NCI-H2227 (cell line): ENCODE measurements around the gene SRGAP2C.
A peak's percentile ranks its signal among the peaks of the same experiment; 100 is the strongest.
"Not testable (repeated sequence)": the region's sequence is repeated elsewhere in the genome, so short reads cannot be mapped to it uniquely, and the experiment has no call there.

Source experiments
- DNase-seq: peaks from one replicate; lab custom pipeline; 2025; ENCODE audit not compliant: unreplicated experiment; lab: John Stamatoyannopoulos, UW

Gene SRGAP2C

DNA sequence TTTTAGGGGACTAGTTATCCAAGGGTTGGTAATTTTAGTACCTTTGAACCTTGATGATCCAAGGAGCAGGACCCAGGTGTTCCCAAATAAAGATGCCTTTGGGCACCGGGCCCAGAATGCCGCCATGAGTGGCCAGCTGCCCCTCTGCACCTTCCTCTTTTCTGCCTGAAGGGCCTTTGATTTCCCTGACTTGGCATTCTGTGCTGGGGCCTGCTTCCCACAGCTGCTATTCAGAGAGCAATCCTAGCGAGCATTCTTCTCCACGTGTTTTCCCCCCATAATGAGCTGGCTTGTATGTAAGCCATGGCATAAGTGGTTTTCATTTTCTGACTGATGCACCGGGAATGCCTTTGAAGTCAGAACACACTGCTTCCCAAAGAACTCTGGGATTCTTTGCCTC is 184.1 kb downstream of the SRGAP2C start:
- DNase-seq, result not testable (repeated sequence)

DNA sequence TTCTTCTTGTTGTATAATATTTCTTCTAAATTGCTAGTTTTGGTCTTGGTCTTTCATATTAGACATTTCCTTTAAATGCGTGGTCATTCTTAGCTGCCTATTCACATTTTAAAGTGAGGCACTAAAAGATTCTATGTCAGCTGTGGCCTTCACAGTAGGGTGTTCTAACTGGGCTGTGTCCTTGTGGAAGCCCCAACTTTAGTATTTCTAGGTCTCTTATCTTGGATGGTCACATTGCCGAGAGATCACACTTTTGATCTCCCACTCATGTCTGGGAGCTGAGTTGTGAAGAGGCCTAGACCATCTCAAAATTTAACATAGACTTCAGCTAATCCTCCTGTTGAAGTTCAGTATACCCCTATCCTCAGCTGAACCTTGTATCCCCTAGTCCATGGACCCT is 185.2 kb downstream of the SRGAP2C start:
- DNase-seq, result not testable (repeated sequence)

DNA sequence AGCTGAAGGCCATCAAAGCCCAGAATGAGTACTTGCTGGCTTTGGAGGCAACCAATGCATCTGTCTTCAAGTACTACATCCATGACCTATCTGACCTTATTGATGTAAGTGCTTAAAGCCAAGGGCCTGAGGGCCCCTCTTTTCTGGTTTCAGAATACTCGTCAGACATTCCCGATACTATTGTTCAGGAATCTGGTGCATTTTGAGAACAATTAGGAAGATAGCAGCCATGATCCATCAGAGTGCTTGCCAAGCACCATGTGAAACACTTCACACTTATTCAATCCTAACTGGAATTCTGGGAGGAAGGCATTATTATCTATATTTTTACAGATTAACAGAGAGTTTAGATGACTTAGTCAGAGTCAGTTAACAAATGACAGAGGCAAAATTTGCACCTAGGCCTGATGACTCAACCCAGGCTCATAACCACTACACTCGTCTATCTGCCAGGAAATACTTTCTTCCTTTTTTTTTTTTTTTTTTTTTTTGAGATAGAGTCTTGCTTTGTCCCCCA is 190.1 kb downstream of the SRGAP2C start:
- not testable (repeated sequence) for DNase-seq

- not testable (repeated sequence) for DNase-seq
Measured at GRCh38 chr1:121376986-121377385, 192.2 kb downstream of the SRGAP2C start.

GRCh38 chr1:121378757-121379156 is 194.0 kb downstream of the SRGAP2C start:
- not testable (repeated sequence) for DNase-seq

DNA sequence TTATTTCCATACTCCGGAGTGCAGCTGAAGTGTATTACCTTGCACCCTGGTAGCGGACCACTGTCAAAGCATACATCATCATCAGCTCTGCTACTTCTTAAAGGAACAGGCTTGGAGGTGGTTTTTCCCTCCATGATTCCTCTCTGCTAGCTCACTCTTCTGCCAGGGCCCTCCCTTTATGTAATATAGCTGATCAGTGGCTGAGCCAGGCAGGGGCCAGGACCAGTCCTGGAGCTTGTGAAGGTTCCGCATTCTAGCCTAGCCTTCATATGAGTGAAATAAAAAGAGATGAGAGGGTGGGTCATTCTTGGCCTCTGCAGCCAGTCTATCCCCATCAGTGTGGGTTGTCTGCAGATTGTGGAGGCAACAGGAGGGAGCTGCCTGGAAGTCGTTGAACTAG is 200.0 kb downstream of the SRGAP2C start:
- not testable (repeated sequence) for DNase-seq

DNA sequence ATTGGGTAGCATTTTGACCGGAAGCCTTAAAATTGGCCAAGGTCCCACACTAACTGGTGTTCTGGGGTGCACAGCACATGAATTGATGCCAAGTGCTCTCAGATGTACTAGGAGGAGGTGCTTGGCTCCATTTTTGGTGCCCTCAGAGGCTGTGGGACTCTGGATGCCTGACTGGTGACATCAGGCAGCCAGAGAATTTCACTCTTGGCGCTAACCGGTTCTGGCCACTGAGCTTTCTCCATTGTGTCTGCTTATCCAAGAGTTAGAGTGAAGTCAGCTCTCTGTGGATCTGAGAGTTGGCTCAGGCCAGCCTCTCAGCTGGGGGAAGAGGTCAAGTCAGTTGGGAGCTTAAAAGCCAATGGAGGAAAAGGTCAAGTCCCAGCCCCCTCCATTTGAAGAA is 200.4 kb downstream of the SRGAP2C start:
- DNase-seq, result not testable (repeated sequence)

- not testable (repeated sequence) for DNase-seq
Measured at GRCh38 chr1:121385563-121386288, 201.0 kb downstream of the SRGAP2C start.

GRCh38 chr1:121386319-121386948 is 201.7 kb downstream of the SRGAP2C start:
- not testable (repeated sequence) for DNase-seq

DNA sequence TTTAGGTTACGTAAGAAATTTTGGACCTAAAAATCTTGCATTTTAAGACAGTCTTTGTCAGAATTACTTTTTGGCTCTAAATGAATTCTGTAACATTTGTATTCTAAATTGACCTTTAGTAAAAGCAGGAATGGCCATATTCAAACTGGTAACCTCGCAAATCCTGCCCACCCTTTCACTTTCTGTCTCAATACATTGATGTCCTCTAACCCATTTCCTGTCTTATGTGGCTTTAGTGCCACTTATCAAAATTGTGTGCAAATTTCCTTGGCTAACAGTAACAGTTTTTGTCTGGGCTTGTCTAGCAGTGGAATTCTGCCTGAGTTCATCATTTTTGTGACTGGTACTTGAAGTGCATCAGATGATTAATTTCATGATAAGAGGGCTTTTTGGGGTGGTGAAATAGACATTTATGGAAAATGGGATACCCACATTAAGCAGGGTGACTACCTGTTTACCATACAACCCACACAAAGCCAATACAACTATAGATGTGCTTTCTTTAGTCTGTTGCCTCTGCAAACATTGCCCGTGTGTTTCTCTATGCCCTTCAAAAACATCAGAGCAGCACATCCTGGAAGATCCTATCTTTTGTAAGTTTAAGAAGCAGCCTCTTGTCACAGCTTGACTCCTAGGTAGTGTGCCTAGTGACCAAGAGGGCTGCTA is 205.3 kb downstream of the SRGAP2C start:
- DNase-seq, result not testable (repeated sequence)

- DNase-seq, result not testable (repeated sequence)
Measured at GRCh38 chr1:121392130-121392529, 207.4 kb downstream of the SRGAP2C start.

GRCh38 chr1:121395718-121396201 is 211.0 kb downstream of the SRGAP2C start:
- peak; percentile 21 for DNase-seq

DNA sequence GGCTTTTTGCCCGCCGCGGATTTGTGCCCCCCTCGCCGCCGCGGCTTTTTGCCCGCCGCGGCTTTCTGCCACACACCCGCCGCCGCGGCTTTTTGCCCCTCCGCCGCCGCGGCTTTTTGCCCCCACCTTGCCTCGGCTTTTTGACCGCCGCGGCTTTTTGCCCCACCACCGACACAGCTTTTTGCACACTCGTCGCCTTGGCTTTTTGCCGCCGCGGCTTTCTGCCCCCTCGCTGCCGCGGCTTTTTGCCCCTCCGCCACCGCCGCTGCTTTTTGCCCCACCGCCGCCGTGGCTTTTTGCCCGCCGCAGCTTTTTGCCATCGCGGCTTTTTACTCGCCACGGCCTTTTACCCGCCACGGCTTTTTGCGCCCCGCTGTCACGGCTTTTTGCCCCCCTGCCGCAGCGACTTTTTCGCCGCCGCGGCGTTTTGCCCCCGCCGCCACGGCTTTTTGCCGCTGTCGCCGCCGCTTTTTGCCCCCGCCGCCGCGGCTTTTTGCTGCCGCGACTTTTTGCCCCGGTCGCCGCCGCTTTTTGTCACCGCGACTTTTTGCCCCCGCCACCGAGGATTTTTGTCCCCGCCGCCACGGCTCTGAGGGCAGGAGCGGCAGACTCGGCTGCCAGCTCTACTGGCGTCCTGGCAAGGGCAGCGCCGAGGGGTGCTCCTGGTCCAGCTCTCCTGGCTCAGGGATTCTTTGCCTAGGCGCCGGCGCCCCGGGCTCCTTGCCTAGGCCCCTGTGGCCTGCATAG is 211.7 kb downstream of the SRGAP2C start:
- DNase-seq, result not testable (repeated sequence)

DNA sequence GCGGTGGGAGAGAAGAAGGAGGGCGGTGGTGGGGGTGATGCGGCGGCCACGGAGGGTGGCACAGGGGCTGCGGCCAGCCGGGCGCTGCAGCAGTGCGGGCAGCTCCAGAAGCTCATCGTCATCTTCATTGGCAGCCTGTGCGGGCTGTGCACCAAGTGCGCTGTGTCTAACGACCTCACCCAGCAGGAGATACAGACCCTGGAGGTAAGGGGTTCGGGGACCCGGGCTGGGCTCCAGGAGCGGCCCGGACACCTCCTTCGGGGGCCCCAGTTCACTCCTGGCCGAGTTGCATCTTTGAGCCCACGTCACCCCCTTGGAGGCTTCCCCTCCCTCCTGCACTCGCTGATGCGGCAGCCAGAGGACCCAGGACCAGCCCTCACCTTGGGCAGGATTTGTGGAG is 212.3 kb downstream of the SRGAP2C start:
- DNase-seq, result not testable (repeated sequence)

GRCh38 chr1:121399193-121399592 is 214.4 kb downstream of the SRGAP2C start:
- DNase-seq, result not testable (repeated sequence)

GRCh38 chr1:121400108-121400507 is 215.3 kb downstream of the SRGAP2C start:
- DNase-seq, result not testable (repeated sequence)

DNA sequence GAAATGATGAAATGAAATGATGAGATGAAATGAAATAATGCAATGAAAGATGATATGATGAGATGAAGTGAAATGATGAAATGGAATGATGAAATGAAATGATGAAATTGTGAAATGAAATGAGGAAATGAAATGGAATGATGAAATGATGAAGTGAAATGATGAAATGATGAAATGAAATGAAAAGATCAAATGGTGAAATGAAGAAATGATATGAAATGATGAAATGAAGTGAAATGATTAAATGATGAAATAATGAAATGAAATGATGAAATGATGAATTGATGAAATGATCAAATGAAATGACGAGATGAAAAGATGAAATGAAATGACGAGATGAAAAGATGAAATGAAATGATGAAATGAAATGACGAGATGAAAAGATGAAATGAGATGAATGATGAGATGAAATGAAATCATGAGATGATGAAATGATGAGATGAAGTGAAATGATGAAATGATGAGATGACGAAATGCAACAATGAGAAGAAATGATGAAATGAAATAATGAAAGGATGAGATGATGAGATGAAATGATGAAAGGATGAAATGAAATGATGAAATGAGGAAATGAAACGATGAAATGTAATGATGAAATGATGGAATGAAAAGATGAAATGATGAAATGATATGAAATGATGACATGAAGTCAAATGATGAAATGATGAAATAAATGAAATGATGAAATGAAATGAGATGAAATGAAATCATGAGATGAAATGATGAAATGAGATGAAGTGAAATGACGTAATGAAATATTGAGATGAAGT is 216.0 kb downstream of the SRGAP2C start:
- DNase-seq, result not testable (repeated sequence)

DNA sequence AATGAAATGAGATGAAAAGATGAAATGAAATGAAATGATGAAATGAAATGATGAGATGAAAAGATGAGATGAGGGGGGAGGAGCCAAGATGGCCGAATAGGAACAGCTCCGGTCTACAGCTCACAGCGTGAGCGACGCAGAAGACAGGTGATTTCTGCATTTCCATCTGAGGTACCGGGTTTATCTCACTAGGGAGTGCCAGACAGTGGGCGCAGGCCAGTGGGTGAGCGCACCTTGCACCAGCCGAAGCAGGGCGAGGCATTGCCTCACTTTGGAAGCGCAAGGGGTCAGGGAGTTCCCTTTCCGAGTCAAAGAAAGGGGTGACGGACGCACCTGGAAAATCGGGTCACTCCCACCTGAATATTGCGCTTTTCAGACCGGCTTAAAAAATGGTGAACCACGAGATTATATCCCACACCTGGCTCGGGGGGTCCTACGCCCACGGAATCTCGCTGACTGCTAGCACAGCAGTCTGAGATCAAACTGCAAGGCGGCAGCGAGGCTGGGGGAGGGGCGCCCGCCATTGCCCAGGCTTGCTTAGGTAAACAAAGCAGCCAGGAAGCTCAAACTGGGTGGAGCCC is 216.7 kb downstream of the SRGAP2C start:
- not testable (repeated sequence) for DNase-seq

GRCh38 chr1:121403254-121403653 is 218.5 kb downstream of the SRGAP2C start:
- not testable (repeated sequence) for DNase-seq

DNA sequence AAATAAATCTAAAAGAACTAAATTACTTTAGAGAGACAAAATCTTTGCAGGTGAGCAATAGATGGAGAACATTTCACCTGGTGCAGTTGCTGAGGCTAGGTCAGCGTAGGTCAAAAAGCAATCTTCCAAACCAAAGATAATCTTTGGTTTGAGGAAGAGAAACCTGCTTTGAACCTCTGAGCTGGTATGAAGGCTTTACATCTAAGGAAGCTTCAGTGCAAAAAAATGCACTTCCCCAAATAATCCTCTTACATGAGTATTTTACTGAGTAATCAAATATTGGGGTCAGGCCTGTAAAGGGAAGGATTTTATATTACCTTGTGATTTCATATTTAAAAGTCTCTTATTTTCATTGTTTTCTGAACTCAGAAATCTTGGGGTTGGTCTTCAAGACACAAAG is 223.6 kb downstream of the SRGAP2C start:
- no peak for DNase-seq
